Left kidney (tissue), 1 donor: ENCODE results near the gene PMS1. TPM values are rescaled to one million over a fixed set of nuclear protein-coding genes. Genes with fewer than 3 reads are reported as not detected.

Source experiments
- polyA plus RNA-seq: library from polyadenylated mRNA; unstranded; fragments of 120-200 nt; gene quantifications from one replicate; pipeline ENCODE4 v1.2.1, GENCODE V29; 2013; ENCODE audit not compliant: insufficient read length

The PMS1 gene
- polyA plus RNA-seq, 1 donor, result 51.5 TPM

Other genes starting within 250 kb of the PMS1 start
- gene SLC40A1, start 203.7 kb upstream of the PMS1 start, polyA plus RNA-seq, result 121 TPM
- gene ASNSD1, start 123.0 kb upstream of the PMS1 start, polyA plus RNA-seq, result 67.0 TPM
- 17.1 TPM for gene ANKAR, start 109.8 kb upstream of the PMS1 start, polyA plus RNA-seq
- gene OSGEPL1, start 21.7 kb upstream of the PMS1 start, polyA plus RNA-seq, result 28.5 TPM
- 123 TPM for gene ORMDL1, start 111 bp upstream of the PMS1 start, polyA plus RNA-seq